Stimulated activated CD8-positive, alpha-beta memory T cell treated with anti-CD3 and anti-CD28 coated beads, Interleukin-2, amount 100 ng/mL, for 48 hours (primary cell): Measurements from ENCODE around the gene SARDH.
"Not testable (repeated sequence)": the region's sequence is repeated elsewhere in the genome, so short reads cannot be mapped to it uniquely, and the experiment has no call there.

ENCODE experiments used
- DNase-seq, 2 donors: peaks; one replicate each; pipeline ENCODE4 v3.0.0-alpha.2; 2020; ENCODE audit warnings: low read depth in 2 of 2

The SARDH gene

GRCh38 chr9:133759946-133760345 lies 21.8 kb upstream of the SARDH start:
- no peak for DNase-seq

GRCh38 chr9:133759146-133759900 lies 21.2 kb upstream of the SARDH start:
- DNase-seq = no peak

- DNase-seq = no peak
Observed at GRCh38 chr9:133758228-133758627, 20.1 kb upstream of the SARDH start.

GRCh38 chr9:133754688-133755227 lies 16.6 kb upstream of the SARDH start:
- no peak for DNase-seq

GRCh38 chr9:133754187-133754586 lies 16.0 kb upstream of the SARDH start:
- no peak for DNase-seq

GRCh38 chr9:133752739-133753446 lies 14.7 kb upstream of the SARDH start:
- no peak for DNase-seq

- DNase-seq = no peak
Observed at GRCh38 chr9:133750982-133751649, 13.0 kb upstream of the SARDH start.

- no peak for DNase-seq
Observed at GRCh38 chr9:133747309-133747708, 9.2 kb upstream of the SARDH start.

- DNase-seq = not testable (repeated sequence)
Observed at GRCh38 chr9:133744528-133744927, 6.4 kb upstream of the SARDH start.

GRCh38 chr9:133742849-133743444 lies 4.8 kb upstream of the SARDH start:
- peak; percentile 51 to 71 for DNase-seq

GRCh38 chr9:133742251-133742650 lies 4.1 kb upstream of the SARDH start:
- DNase-seq = no peak

GRCh38 chr9:133741716-133742115 lies 3.6 kb upstream of the SARDH start:
- no peak for DNase-seq

- no peak for DNase-seq
Observed at GRCh38 chr9:133740911-133741310, 2.8 kb upstream of the SARDH start.

- DNase-seq = no peak
Observed at GRCh38 chr9:133739408-133740280, 1.5 kb upstream of the SARDH start.

GRCh38 chr9:133738640-133739225 lies 581 bp upstream of the SARDH start:
- DNase-seq = no peak

- DNase-seq = no peak
Observed at GRCh38 chr9:133737071-133737773, 930 bp downstream of the SARDH start.

- DNase-seq = no peak
Observed at GRCh38 chr9:133735931-133736330, 2.2 kb downstream of the SARDH start.

GRCh38 chr9:133735415-133735775 lies 2.8 kb downstream of the SARDH start:
- DNase-seq = no peak

GRCh38 chr9:133734590-133735414 lies 3.4 kb downstream of the SARDH start:
- DNase-seq = no peak
